ENCODE results near the gene AVL9.

The AVL9 gene

GRCh38 chr7:32533276-32534029 is 38.2 kb downstream of the AVL9 start:
- H3K27ac ChIP-seq: peak overlapping the region in 1 of 2 donors; percentile 27
- no peak for DNase-seq (ENCODE audit: low spot score)
- H3K4me3 ChIP-seq: no peak overlapping the region
- TF ChIP-seq, protein P1, sequence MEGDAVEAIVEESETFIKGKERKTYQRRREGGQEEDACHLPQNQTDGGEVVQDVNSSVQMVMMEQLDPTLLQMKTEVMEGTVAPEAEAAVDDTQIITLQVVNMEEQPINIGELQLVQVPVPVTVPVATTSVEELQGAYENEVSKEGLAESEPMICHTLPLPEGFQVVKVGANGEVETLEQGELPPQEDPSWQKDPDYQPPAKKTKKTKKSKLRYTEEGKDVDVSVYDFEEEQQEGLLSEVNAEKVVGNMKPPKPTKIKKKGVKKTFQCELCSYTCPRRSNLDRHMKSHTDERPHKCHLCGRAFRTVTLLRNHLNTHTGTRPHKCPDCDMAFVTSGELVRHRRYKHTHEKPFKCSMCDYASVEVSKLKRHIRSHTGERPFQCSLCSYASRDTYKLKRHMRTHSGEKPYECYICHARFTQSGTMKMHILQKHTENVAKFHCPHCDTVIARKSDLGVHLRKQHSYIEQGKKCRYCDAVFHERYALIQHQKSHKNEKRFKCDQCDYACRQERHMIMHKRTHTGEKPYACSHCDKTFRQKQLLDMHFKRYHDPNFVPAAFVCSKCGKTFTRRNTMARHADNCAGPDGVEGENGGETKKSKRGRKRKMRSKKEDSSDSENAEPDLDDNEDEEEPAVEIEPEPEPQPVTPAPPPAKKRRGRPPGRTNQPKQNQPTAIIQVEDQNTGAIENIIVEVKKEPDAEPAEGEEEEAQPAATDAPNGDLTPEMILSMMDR (IDR thresholded peaks at IDR 0.05): no peak

DNA sequence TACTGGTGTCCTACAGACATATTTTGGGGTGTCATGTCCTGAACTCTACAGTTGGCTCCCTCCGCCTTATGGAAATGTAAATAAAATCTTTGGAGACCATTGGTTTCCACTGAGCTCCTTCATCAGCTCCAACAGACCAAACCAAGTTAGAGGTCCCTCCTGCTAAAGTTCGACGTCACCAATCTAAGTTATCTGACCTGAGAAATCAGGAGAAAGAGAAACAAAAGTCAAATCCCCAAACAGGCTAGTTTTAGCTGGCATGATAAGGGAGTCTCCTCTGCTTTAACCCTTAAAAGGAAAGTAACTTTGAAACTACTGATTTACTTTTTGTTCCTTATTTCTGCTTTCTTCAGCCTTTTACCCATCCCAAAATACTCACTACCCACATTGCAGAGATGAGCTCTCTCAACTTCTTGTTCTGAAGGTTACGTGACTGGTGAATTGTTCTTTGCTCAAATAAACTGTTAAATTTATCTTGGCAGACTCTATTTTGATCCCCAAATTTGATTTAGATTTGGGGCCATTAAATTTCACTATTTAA is 39.9 kb downstream of the AVL9 start:
- no peak overlapping the region for H3K4me3 ChIP-seq
- no peak overlapping the region for H3K27ac ChIP-seq
- TF ChIP-seq, protein P1 (IDR thresholded peaks at IDR 0.05): no peak
- DNase-seq (ENCODE audit: low spot score): no peak

DNA sequence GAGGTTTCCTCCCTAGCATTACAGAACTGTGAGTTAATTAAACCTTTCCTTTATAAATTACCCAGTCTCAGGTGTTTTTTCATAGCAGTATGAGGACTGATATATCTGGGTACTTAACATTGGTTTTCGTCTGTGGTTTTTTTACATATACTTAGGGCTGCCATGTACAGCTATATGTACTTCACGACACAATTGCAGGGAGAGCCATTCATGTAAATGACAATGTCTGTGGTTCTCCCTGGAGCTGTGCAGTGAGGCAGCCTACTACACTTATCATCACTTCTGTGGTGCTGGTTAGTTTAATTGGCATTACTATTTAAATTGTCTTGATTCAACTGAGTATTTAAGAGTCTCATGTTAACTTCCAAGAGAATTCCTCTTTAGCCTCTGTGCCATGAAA is 40.7 kb downstream of the AVL9 start:
- DNase-seq (ENCODE audit: low spot score): no peak
- H3K4me3 ChIP-seq: no peak overlapping the region
- no peak overlapping the region for H3K27ac ChIP-seq
- TF ChIP-seq, protein P1 (IDR thresholded peaks at IDR 0.05): no peak

GRCh38 chr7:32536585-32536984 is 41.3 kb downstream of the AVL9 start:
- Histone ChIP-seq H3K4me3 (no peak overlapping the region), H3K27ac (no peak overlapping the region)
- no peak for DNase-seq (ENCODE audit: low spot score)
- TF ChIP-seq, protein P1 (IDR thresholded peaks at IDR 0.05): no peak

- DNase-seq (ENCODE audit: low spot score): no peak
- Histone ChIP-seq H3K4me3 (no peak overlapping the region), H3K27ac (no peak overlapping the region)
- TF ChIP-seq, protein P1 (IDR thresholded peaks at IDR 0.05): no peak
Measured at GRCh38 chr7:32537760-32538159, 42.5 kb downstream of the AVL9 start.

DNA sequence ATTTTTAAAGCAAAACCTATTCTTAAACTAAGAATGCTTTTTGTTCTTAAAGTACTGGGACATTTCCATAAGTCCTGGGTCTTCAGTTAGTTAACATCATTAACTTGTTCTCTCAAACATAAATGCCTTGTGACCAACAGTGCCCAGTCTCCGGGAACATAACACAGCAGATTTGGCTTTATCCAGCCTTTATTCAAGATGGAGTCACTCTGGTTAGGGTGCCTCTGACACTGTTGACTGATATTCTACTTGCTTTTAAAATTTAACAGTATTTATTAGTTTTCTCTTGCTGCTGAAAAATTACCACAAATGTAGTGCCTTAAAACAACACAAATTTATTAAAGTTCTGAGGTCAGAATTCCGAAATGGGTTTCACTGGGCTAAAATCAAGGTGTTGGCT is 44.1 kb downstream of the AVL9 start:
- Histone ChIP-seq H3K4me3 (no peak overlapping the region), H3K27ac (no peak overlapping the region)
- TF ChIP-seq, protein P1 (IDR thresholded peaks at IDR 0.05): no peak
- DNase-seq (ENCODE audit: low spot score): no peak

- no peak overlapping the region for H3K27ac ChIP-seq
- TF ChIP-seq, protein P1 (IDR thresholded peaks at IDR 0.05): no peak
- no peak for DNase-seq (ENCODE audit: low spot score)
- H3K4me3 ChIP-seq: no peak overlapping the region
Measured at GRCh38 chr7:32539919-32540531, 44.7 kb downstream of the AVL9 start.

Measured in coronary artery (tissue), 2 donors.